MM.1S (cell line): ENCODE measurements around the gene BRS3.

Source experiments
- CTCF ChIP-seq: fragments of 300-600 bp; sonication (generic); IDR thresholded peaks from 2 replicates; pipeline ENCODE4 v1.5.1; 2016; ENCODE audit warnings: antibody characterized with exemption, low read length, mixed read lengths
- EZH2 ChIP-seq: fragments of 300-600 bp; sonication (generic); optimal IDR thresholded peaks from 2 replicates; pipeline ENCODE3; 2017; ENCODE audit warnings: low read depth, mild to moderate bottlenecking, antibody characterized with exemption, low read length, mixed read lengths

GRCh38 chrX:136496186-136496763 is 8.5 kb downstream of the BRS3 start:
- no peak for TF ChIP-seq CTCF
- TF ChIP-seq EZH2 = no peak
